ENCODE data around the gene PAK1.

Gene PAK1

DNA sequence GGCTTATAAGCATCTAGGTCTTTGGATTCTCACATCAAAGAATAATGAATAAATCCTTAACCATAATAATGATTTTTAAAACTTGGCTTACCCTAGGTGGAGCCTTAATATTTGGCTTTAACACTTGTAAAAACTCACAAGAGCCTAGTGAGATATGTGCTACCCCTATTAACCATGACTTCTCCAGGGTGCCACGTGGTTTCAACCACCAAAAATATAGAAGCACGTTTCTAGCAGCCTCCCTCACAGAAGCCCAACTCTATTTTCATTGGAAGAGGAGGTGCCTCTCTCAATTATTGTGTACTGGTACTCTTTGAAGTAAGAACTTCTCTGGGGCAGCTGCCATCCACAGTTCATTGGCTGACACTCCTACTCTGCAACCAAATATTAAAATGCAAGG is 125.9 kb downstream of the PAK1 start:
- Histone ChIP-seq H3K4me1 (ENCODE audit: insufficient read depth, low read length, severe bottlenecking) (no peaks in the 10 kb centered on the region), H3F3A (ENCODE audit: insufficient read depth, low read length) (no peaks in the 10 kb centered on the region), H3K4me3 (ENCODE audit: low read depth, low read length, poor library complexity, severe bottlenecking) (no peak overlapping the region), H3K36me3 (ENCODE audit: insufficient read depth, low read length) (no peaks in the 10 kb centered on the region), H3K27ac (ENCODE audit: low read depth, low read length, poor library complexity, severe bottlenecking) (no peak overlapping the region), H4K20me1 (ENCODE audit: insufficient read depth, low read length) (no peaks in the 10 kb centered on the region), H3K27me3 (ENCODE audit: insufficient read depth, low read length) (no peaks in the 10 kb centered on the region), H3K4me2 (ENCODE audit: low read length) (no peak overlapping the region), H3K79me2 (ENCODE audit: insufficient read depth, low read length) (no peaks in the 10 kb centered on the region), H3K9ac (ENCODE audit: low read length) (no peak overlapping the region), H3K9me3 (ENCODE audit: low read length) (no peaks in the 10 kb centered on the region), H3K9me2 (ENCODE audit: low read depth, low read length) (no peaks in the 10 kb centered on the region), H2AFZ (ENCODE audit: low read length) (no peak overlapping the region)
- no peak for TF ChIP-seq EZH2 (IDR thresholded peaks at IDR 0.05; ENCODE audit: borderline replicate concordance, low read length)
- TF ChIP-seq, protein P1, sequence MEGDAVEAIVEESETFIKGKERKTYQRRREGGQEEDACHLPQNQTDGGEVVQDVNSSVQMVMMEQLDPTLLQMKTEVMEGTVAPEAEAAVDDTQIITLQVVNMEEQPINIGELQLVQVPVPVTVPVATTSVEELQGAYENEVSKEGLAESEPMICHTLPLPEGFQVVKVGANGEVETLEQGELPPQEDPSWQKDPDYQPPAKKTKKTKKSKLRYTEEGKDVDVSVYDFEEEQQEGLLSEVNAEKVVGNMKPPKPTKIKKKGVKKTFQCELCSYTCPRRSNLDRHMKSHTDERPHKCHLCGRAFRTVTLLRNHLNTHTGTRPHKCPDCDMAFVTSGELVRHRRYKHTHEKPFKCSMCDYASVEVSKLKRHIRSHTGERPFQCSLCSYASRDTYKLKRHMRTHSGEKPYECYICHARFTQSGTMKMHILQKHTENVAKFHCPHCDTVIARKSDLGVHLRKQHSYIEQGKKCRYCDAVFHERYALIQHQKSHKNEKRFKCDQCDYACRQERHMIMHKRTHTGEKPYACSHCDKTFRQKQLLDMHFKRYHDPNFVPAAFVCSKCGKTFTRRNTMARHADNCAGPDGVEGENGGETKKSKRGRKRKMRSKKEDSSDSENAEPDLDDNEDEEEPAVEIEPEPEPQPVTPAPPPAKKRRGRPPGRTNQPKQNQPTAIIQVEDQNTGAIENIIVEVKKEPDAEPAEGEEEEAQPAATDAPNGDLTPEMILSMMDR (IDR thresholded peaks at IDR 0.05; ENCODE audit: low read length): no peak

DNA sequence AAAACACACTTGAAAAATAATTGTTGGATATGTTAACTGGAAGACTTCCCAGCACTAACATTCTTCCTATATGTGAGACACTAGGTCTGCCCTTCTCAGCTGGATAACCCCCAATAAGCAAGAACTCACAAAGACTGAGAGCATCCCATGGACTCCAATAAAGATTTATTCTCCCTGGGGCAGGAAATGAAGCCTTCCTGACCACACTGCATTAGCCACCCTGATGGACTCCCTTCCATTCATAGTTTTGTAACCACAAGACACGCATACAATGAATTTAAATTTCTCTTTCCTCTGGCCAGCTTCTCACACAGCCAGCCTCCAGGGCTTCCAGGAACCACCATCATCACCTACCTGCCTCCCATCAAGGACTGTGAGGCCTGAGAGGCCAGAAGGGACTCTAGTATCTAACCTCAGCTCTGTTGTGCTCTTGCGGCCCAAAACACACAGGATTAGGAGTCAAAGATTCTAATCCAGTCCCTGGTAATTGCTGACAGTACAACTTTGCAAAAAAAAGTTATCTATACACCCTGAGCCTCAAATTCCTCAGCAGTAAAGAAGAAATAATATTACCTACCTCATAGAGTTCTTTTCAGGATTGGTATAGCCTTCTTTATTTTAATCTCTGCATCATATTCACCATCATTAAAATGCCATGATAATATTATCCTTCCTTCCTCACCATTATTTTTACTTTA is 126.8 kb downstream of the PAK1 start:
- Histone ChIP-seq H3K36me3 (ENCODE audit: insufficient read depth, low read length) (no peaks in the 10 kb centered on the region), H3K27ac (ENCODE audit: low read depth, low read length, poor library complexity, severe bottlenecking) (no peak overlapping the region), H3F3A (ENCODE audit: insufficient read depth, low read length) (no peaks in the 10 kb centered on the region), H2AFZ (ENCODE audit: low read length) (no peak overlapping the region), H3K9me2 (ENCODE audit: low read depth, low read length) (no peaks in the 10 kb centered on the region), H3K27me3 (ENCODE audit: insufficient read depth, low read length) (no peaks in the 10 kb centered on the region), H3K9me3 (ENCODE audit: low read length) (no peaks in the 10 kb centered on the region), H3K79me2 (ENCODE audit: insufficient read depth, low read length) (no peaks in the 10 kb centered on the region), H3K4me3 (ENCODE audit: low read depth, low read length, poor library complexity, severe bottlenecking) (no peak overlapping the region), H3K4me1 (ENCODE audit: insufficient read depth, low read length, severe bottlenecking) (no peaks in the 10 kb centered on the region), H3K4me2 (ENCODE audit: low read length) (no peak overlapping the region), H4K20me1 (ENCODE audit: insufficient read depth, low read length) (no peaks in the 10 kb centered on the region), H3K9ac (ENCODE audit: low read length) (no peak overlapping the region)
- TF ChIP-seq, protein P1 (IDR thresholded peaks at IDR 0.05; ENCODE audit: low read length): no peak
- no peak for TF ChIP-seq EZH2 (IDR thresholded peaks at IDR 0.05; ENCODE audit: borderline replicate concordance, low read length)

DNA sequence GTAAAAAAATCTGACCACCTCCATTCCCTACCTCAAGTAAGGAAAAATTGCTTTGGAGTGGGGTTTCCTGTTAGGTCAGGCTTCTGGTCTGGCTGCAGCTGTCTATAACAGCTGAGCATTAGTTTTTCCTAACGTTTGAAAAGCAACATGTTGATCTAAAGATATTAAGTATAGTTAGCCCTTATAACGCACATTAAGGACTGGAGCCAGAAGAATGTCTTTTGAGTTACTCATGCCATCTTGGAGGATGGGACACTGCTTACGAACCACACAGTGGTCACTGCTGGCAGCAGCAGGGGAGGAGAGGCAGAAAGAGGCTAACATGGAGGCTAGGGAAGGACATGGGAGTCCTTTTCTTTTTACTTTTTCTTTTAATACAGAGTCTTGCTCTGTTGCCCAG is 128.3 kb downstream of the PAK1 start:
- Histone ChIP-seq H3K9me2 (ENCODE audit: low read depth, low read length) (no peaks in the 10 kb centered on the region), H4K20me1 (ENCODE audit: insufficient read depth, low read length) (no peaks in the 10 kb centered on the region), H3K27me3 (ENCODE audit: insufficient read depth, low read length) (no peaks in the 10 kb centered on the region), H3K27ac (ENCODE audit: low read depth, low read length, poor library complexity, severe bottlenecking) (no peak overlapping the region), H3K4me3 (ENCODE audit: low read depth, low read length, poor library complexity, severe bottlenecking) (no peak overlapping the region), H3K79me2 (ENCODE audit: insufficient read depth, low read length) (no peaks in the 10 kb centered on the region), H3K4me2 (ENCODE audit: low read length) (no peak overlapping the region), H3K9me3 (ENCODE audit: low read length) (no peaks in the 10 kb centered on the region), H3K36me3 (ENCODE audit: insufficient read depth, low read length) (no peaks in the 10 kb centered on the region), H3K9ac (ENCODE audit: low read length) (no peak overlapping the region), H3K4me1 (ENCODE audit: insufficient read depth, low read length, severe bottlenecking) (no peaks in the 10 kb centered on the region), H2AFZ (ENCODE audit: low read length) (no peak overlapping the region), H3F3A (ENCODE audit: insufficient read depth, low read length) (no peaks in the 10 kb centered on the region)
- no peak for TF ChIP-seq EZH2 (IDR thresholded peaks at IDR 0.05; ENCODE audit: borderline replicate concordance, low read length)
- TF ChIP-seq, protein P1 (IDR thresholded peaks at IDR 0.05; ENCODE audit: low read length): no peak
